K562 (cell line): ENCODE data around the gene MDK. TPM values are rescaled to one million over a fixed set of nuclear protein-coding genes. Genes with fewer than 3 reads are reported as not detected.

ENCODE experiments used
- CTBP1 ChIP-seq: fragments of 450-650 bp; IDR thresholded peaks from 2 replicates; pipeline ENCODE4 v1.6.1; 2016; ENCODE audit warnings: borderline replicate concordance
- CTCFL ChIP-seq: IDR thresholded peaks from 2 replicates; pipeline ENCODE4 v1.6.1; 2011; ENCODE audit warnings: borderline replicate concordance, low read depth, mild to moderate bottlenecking, moderate library complexity, low read length; ENCODE audit not compliant: insufficient read depth, poor library complexity, severe bottlenecking
- DACH1 ChIP-seq: fragments of 450-650 bp; IDR thresholded peaks from 2 replicates; pipeline ENCODE4 v1.6.1; 2018; ENCODE audit not compliant: partially characterized antibody
- NR2C2 ChIP-seq, 2 experiments: fragments of 200-800 bp in 1 of 2; sonication (Bioruptor generic) in 1 of 2; sonication (generic) in 1 of 2; formaldehyde crosslinking in 1 of 2; IDR thresholded peaks; 2 replicates each; pipeline versions ENCODE4 v1.6.1 to v1.8.0; 2016 to 2022; ENCODE audit warnings: mild to moderate bottlenecking in 1 of 2, missing compliant biosample characterization in 1 of 2, missing genetic modification characterization in 1 of 2, missing genetic modification reagents in 1 of 2
- RCOR1 ChIP-seq, 2 experiments: IDR thresholded peaks; 2 replicates each; pipeline ENCODE4 v1.6.1; 2012; ENCODE audit warnings: low read depth in 2 of 2, low read length in 2 of 2, borderline replicate concordance in 1 of 2, improper control_type of control experiment in 1 of 2
- SUPT5H ChIP-seq: fragments of 450-650 bp; IDR thresholded peaks from 2 replicates; pipeline ENCODE4 v1.6.1; 2016
- TFAP4 ChIP-seq: sonication (generic); formaldehyde crosslinking; IDR thresholded peaks from 2 replicates; pipeline ENCODE4 v1.8.0; 2022; ENCODE audit warnings: missing genetic modification reagents, mild to moderate bottlenecking, moderate library complexity, borderline replicate concordance
- TOE1 ChIP-seq, 2 experiments: fragments of 450-650 bp in 1 of 2; sonication (generic) in 1 of 2; formaldehyde crosslinking in 1 of 2; IDR thresholded peaks; 2 replicates each; pipeline versions ENCODE4 v1.7.1 to v1.8.0; 2016 to 2022; ENCODE audit warnings: borderline replicate concordance in 2 of 2, mild to moderate bottlenecking in 2 of 2, antibody characterized with exemption in 1 of 2, inconsistent platforms in 1 of 2, low read depth in 1 of 2, missing genetic modification reagents in 1 of 2, moderate library complexity in 1 of 2
- USF1 ChIP-seq: sonication (generic); formaldehyde crosslinking; IDR thresholded peaks from 2 replicates; pipeline ENCODE4 v1.9.0; 2022; ENCODE audit warnings: mild to moderate bottlenecking, missing genetic modification reagents
- ZNF324 ChIP-seq: fragments of 250-450 bp; sonication (Bioruptor Pico); IDR thresholded peaks from 2 replicates; pipeline ENCODE4 v1.4.0; 2020; ENCODE audit warnings: mild to moderate bottlenecking
- ZNF740 ChIP-seq, 3 experiments: fragments of 200-800 bp in 1 of 3; sonication (Bioruptor generic) in 1 of 3; sonication (generic) in 1 of 3; formaldehyde crosslinking in 1 of 3; IDR thresholded peaks; 2 replicates each; pipeline versions ENCODE4 v1.6.1 to v1.8.0; 2016 to 2022; ENCODE audit warnings: mild to moderate bottlenecking in 2 of 3, missing compliant biosample characterization in 2 of 3, missing genetic modification characterization in 2 of 3, missing genetic modification reagents in 1 of 3
- polyA plus RNA-seq, 8 experiments: library from polyadenylated mRNA; depleted of rRNA in 4 of 8; stranded (reverse) in 5 of 8; unstranded in 3 of 8; fragments of >200 nt; fragmentation: Nextera tagmentation in 2 of 8; fragmentation: Illumina TruSeq in 1 of 8; extraction: Ambion mirVana in 2 of 8; extraction: Trizol in 1 of 8; gene quantifications; 2 replicates each; pipeline versions ENCODE4 v1.2.1 to v1.2.3, GENCODE V29; 2011 to 2014; ENCODE audit warnings: inconsistent platforms in 1 of 8, missing spikeins in 1 of 8
- total RNA-seq, 7 experiments: library from RNA; depleted of rRNA in 6 of 7; stranded (reverse); fragments of >200 nt in 6 of 7; fragmentation: Illumina TruSeq in 2 of 7; extraction: Trizol in 2 of 7; gene quantifications; 2 replicates each; pipeline versions ENCODE4 v1.2.1 to v1.2.3, GENCODE V29; 2011 to 2021; ENCODE audit warnings: low replicate concordance in 1 of 7
- TF ChIP-seq, protein P1 (sequence below): fragments of 450-650 bp; IDR thresholded peaks from 2 replicates; pipeline ENCODE4 v1.6.1; 2016
- TF ChIP-seq, protein P2 (sequence below), 3 experiments: IDR thresholded peaks in 2 of 3; conservative IDR thresholded peaks in 1 of 3; 2 replicates each; pipeline ENCODE4 v1.5.1; 2011 to 2012; ENCODE audit warnings: low read length in 3 of 3, mild to moderate bottlenecking in 3 of 3, control low read depth in 2 of 3, improper control_type of control experiment in 1 of 3, inconsistent platforms in 1 of 3, low read depth in 1 of 3, mixed read lengths in 1 of 3, moderate library complexity in 1 of 3; ENCODE audit not compliant: insufficient read depth in 2 of 3
- TF ChIP-seq, protein P3 (sequence below): fragments of 200-800 bp; sonication (Bioruptor generic); IDR thresholded peaks from 2 replicates; pipeline ENCODE4 v1.6.1; 2017; ENCODE audit warnings: missing genetic modification characterization, missing compliant biosample characterization

MDK gene
- total and polyA plus RNA-seq, 9 of the 15 experiments (the other 6 are each of a cell fraction or from before 2014, with no cell fraction given), result 20.7 to 700 (median 350) TPM

DNA sequence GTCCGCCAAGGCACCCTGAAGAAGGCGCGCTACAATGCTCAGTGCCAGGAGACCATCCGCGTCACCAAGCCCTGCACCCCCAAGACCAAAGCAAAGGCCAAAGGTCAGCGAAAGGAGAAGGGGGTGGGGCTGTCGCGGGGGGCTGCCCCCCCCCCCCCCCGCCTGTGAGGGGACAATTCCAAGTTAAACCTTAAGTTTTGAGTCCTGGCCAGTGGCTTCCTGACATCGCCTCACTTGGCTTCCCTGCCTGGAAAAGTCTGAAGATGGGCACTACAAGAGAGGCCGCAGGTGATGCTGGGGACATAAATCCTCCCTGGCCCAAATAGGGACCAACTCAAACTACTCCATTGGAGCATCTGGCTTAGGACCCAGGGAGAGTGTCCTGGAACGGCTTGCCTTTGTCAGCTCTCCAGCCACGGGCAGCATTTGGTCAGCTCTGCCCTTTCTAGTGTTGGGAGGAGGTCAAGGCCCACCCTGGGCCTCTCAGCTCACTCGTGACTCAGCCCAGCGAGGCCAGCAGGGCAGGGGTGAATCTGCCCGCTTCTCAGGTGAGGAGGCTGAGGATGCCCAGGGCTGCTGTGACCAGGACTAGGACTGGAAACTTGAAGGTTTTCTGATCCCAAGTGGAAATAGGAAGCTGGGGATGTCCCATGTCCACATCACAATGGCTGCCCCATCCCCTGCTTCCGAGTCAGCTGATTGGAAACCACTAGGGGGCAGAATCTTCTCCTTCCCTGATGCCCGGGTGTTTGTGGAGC lies 1.4 kb downstream of the MDK start (continued):
- TF ChIP-seq TFAP4 (peak; percentile 94), DACH1 (peak; percentile 72), NR2C2 (CRISPR knock-in tag; IDR thresholded peaks at IDR 0.05) (0 out of 2 replicates have a peak, but pooled peaks have one; percentile 66), NR2C2 (tag; IDR thresholded peaks at IDR 0.05) (peak; percentile 72; the same call in 1 of the 2 replicates), USF1 (CRISPR knock-in tag) (peak; percentile 52; the same call in 1 of the 2 replicates), ZNF740 (CRISPR knock-in tag; IDR thresholded peaks at IDR 0.05) (peak; percentile 66), ZNF740 (tag; IDR thresholded peaks at IDR 0.05) (peak in 1 of 2 experiments; percentile 83; a peak in 2 of 4 replicates), TOE1 (IDR thresholded peaks at IDR 0.05; ENCODE audit: borderline replicate concordance) (no peak), TOE1 (CRISPR knock-in tag; IDR thresholded peaks at IDR 0.05; ENCODE audit: borderline replicate concordance, low read depth) (no peak), SUPT5H (no peak), ZNF324 (CRISPR knock-in tag) (no peak), RCOR1 (IDR thresholded peaks at IDR 0.05; ENCODE audit: borderline replicate concordance in 1 of 2, low read depth in 2 of 2, low read length in 2 of 2) (peak in 1 of 2 experiments; percentile 85; a peak in 2 of 4 replicates), CTBP1 (peak; percentile 62), CTCFL (peak; percentile 81)
- TF ChIP-seq, protein P1, sequence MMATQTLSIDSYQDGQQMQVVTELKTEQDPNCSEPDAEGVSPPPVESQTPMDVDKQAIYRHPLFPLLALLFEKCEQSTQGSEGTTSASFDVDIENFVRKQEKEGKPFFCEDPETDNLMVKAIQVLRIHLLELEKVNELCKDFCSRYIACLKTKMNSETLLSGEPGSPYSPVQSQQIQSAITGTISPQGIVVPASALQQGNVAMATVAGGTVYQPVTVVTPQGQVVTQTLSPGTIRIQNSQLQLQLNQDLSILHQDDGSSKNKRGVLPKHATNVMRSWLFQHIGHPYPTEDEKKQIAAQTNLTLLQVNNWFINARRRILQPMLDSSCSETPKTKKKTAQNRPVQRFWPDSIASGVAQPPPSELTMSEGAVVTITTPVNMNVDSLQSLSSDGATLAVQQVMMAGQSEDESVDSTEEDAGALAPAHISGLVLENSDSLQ, result no peak
- TF ChIP-seq, protein P2, sequence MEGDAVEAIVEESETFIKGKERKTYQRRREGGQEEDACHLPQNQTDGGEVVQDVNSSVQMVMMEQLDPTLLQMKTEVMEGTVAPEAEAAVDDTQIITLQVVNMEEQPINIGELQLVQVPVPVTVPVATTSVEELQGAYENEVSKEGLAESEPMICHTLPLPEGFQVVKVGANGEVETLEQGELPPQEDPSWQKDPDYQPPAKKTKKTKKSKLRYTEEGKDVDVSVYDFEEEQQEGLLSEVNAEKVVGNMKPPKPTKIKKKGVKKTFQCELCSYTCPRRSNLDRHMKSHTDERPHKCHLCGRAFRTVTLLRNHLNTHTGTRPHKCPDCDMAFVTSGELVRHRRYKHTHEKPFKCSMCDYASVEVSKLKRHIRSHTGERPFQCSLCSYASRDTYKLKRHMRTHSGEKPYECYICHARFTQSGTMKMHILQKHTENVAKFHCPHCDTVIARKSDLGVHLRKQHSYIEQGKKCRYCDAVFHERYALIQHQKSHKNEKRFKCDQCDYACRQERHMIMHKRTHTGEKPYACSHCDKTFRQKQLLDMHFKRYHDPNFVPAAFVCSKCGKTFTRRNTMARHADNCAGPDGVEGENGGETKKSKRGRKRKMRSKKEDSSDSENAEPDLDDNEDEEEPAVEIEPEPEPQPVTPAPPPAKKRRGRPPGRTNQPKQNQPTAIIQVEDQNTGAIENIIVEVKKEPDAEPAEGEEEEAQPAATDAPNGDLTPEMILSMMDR (IDR thresholded peaks at IDR 0.05 in 2 of 3, conservative IDR thresholded peaks at IDR 0.05 in 1 of 3; ENCODE audit: insufficient read depth in 2 of 3, low read depth in 1 of 3, low read length in 3 of 3), result peak; percentile 71 to 86 (median 74)
- TF ChIP-seq, protein P3, sequence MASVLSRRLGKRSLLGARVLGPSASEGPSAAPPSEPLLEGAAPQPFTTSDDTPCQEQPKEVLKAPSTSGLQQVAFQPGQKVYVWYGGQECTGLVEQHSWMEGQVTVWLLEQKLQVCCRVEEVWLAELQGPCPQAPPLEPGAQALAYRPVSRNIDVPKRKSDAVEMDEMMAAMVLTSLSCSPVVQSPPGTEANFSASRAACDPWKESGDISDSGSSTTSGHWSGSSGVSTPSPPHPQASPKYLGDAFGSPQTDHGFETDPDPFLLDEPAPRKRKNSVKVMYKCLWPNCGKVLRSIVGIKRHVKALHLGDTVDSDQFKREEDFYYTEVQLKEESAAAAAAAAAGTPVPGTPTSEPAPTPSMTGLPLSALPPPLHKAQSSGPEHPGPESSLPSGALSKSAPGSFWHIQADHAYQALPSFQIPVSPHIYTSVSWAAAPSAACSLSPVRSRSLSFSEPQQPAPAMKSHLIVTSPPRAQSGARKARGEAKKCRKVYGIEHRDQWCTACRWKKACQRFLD (CRISPR knock-in tag), result no peak
